Liver (tissue), 9 donors: ENCODE measurements around the gene CELF2. TPM values are rescaled to one million over a fixed set of nuclear protein-coding genes. Genes with fewer than 3 reads are reported as not detected.

Experiments
- DNase-seq: peaks from one replicate; pipeline ENCODE4 v3.0.0-alpha.2; 2017; ENCODE audit warnings: low spot score
- H3K27ac ChIP-seq, 2 donors: one replicate each; pipeline ENCODE4 v1.7.0; 2013; ENCODE audit warnings: inconsistent platforms in 2 of 2, low read length in 2 of 2, control low read depth in 1 of 2, low read depth in 1 of 2, mild to moderate bottlenecking in 1 of 2
- H3K27me3 ChIP-seq, 4 donors: one replicate each; pipeline versions ENCODE4 v1.6.1 to v1.7.0; 2013; ENCODE audit warnings: low read length in 3 of 4, inconsistent platforms in 1 of 4, mild to moderate bottlenecking in 1 of 4, moderate library complexity in 1 of 4; ENCODE audit not compliant: control insufficient read depth in 4 of 4, insufficient read depth in 4 of 4
- H3K36me3 ChIP-seq, 4 donors: one replicate each; pipeline versions ENCODE4 v1.6.1 to v1.7.0; 2013; ENCODE audit warnings: low read length in 3 of 4, mild to moderate bottlenecking in 3 of 4, low read depth in 1 of 4, moderate library complexity in 1 of 4; ENCODE audit not compliant: control insufficient read depth in 4 of 4, insufficient read depth in 3 of 4
- H3K4me1 ChIP-seq, 4 donors: one replicate each; pipeline versions ENCODE4 v1.6.1 to v1.7.0; 2013; ENCODE audit warnings: low read length in 3 of 4, mild to moderate bottlenecking in 3 of 4, moderate library complexity in 1 of 4; ENCODE audit not compliant: control insufficient read depth in 4 of 4, insufficient read depth in 4 of 4
- H3K4me3 ChIP-seq, 3 donors: one replicate each; pipeline versions ENCODE4 v1.6.1 to v1.7.0; 2013; ENCODE audit warnings: low read length in 3 of 3, control low read depth in 1 of 3, low read depth in 1 of 3, mild to moderate bottlenecking in 1 of 3
- H3K9ac ChIP-seq, 2 donors: one replicate each; pipeline ENCODE4 v1.7.0; 2013; ENCODE audit warnings: low read length in 2 of 2, mild to moderate bottlenecking in 2 of 2, moderate library complexity in 2 of 2, control low read depth in 1 of 2, low read depth in 1 of 2
- H3K9me3 ChIP-seq, 4 donors: one replicate each; pipeline versions ENCODE4 v1.6.1 to v1.7.0; 2013; ENCODE audit warnings: low read length in 3 of 4; ENCODE audit not compliant: control insufficient read depth in 4 of 4
- ATF3 ChIP-seq: IDR thresholded peaks from 2 replicates; pipeline ENCODE4 v1.6.1; 2016; ENCODE audit warnings: antibody characterized with exemption
- CTCF ChIP-seq: fragments of 150-350 bp; IDR thresholded peaks from 2 replicates; pipeline ENCODE4 v1.5.1; 2017; ENCODE audit warnings: improper control_type of control experiment, low read depth, low read length; ENCODE audit not compliant: missing input control
- EGR1 ChIP-seq, 2 donors: IDR thresholded peaks; 2 replicates each; pipeline ENCODE4 v1.6.1; 2016 to 2018; ENCODE audit warnings: antibody characterized with exemption in 2 of 2, low read depth in 2 of 2
- FOXA1 ChIP-seq: IDR thresholded peaks from 2 replicates; pipeline ENCODE4 v1.6.1; 2016; ENCODE audit warnings: antibody characterized with exemption
- GABPA ChIP-seq, 2 donors: IDR thresholded peaks in 1 of 2; conservative IDR thresholded peaks in 1 of 2; 2 replicates each; pipeline ENCODE4 v1.6.1; 2016; ENCODE audit warnings: antibody characterized with exemption in 2 of 2, mild to moderate bottlenecking in 1 of 2, moderate library complexity in 1 of 2
- HNF4G ChIP-seq: IDR thresholded peaks from 2 replicates; pipeline ENCODE4 v1.6.1; 2016; ENCODE audit warnings: antibody characterized with exemption
- JUND ChIP-seq, 2 donors: IDR thresholded peaks; 2 replicates each; pipeline ENCODE4 v1.6.1; 2016; ENCODE audit warnings: antibody characterized with exemption in 2 of 2
- MAX ChIP-seq: IDR thresholded peaks from 2 replicates; pipeline ENCODE4 v1.6.1; 2016; ENCODE audit warnings: antibody characterized with exemption
- NR2F2 ChIP-seq: IDR thresholded peaks from 2 replicates; pipeline ENCODE4 v1.6.1; 2016; ENCODE audit warnings: antibody characterized with exemption
- RAD21 ChIP-seq, 2 donors: IDR thresholded peaks; 2 replicates each; pipeline ENCODE4 v1.6.1; 2016; ENCODE audit warnings: antibody characterized with exemption in 2 of 2, mild to moderate bottlenecking in 2 of 2
- REST ChIP-seq: IDR thresholded peaks from 2 replicates; pipeline ENCODE4 v1.6.1; 2016; ENCODE audit warnings: antibody characterized with exemption, mild to moderate bottlenecking
- RXRA ChIP-seq, 2 donors: IDR thresholded peaks; 2 replicates each; pipeline ENCODE4 v1.6.1; 2017 to 2018; ENCODE audit warnings: antibody characterized with exemption in 2 of 2, mild to moderate bottlenecking in 1 of 2
- TAF1 ChIP-seq: conservative IDR thresholded peaks from 2 replicates; pipeline ENCODE4 v1.6.1; 2016; ENCODE audit warnings: antibody characterized with exemption, mild to moderate bottlenecking
- YY1 ChIP-seq: IDR thresholded peaks from 2 replicates; pipeline ENCODE4 v1.6.1; 2016; ENCODE audit warnings: antibody characterized with exemption, mild to moderate bottlenecking
- WGBS: extraction: QIAGEN DNeasy Blood & Tissue Kit; methylation state at CpG from one replicate; pipeline ENCODE4 v1.1.7; 2013; 5-methylcytosine and 5-hydroxymethylcytosine counted together
- polyA plus RNA-seq, 2 donors: library from polyadenylated mRNA; stranded (reverse) in 1 of 2; unstranded in 1 of 2; fragments of 200-250 nt in 1 of 2; fragments of >200 nt in 1 of 2; fragmentation: Nextera tagmentation in 1 of 2; extraction: Ambion mirVana in 1 of 2; gene quantifications; one replicate each; pipeline versions ENCODE4 v1.2.1 to v1.2.3, GENCODE V29; 2013 to 2015
- total RNA-seq, 2 donors: library from RNA; depleted of rRNA; stranded (reverse); fragments of >200 nt; gene quantifications; one replicate each; pipeline ENCODE4 v1.2.3, GENCODE V29; 2014
- donor health status: healthy.
- donor health status: healthy.
- donor health status: healthy.
- donor health status: healthy.
- donor health status: healthy.

The CELF2 gene
- total and polyA plus RNA-seq, 4 donors, result 1.4 to 8.5 (median 5.6) TPM

- TF ChIP-seq YY1, result no peak
- no peak for TF ChIP-seq CTCF
- TF ChIP-seq FOXA1, result no peak
- TF ChIP-seq TAF1, result no peak
- no peak for TF ChIP-seq ATF3
- no peak for TF ChIP-seq HNF4G
- TF ChIP-seq RAD21 (IDR thresholded peaks at IDR 0.05), result no peak
- no peak for TF ChIP-seq NR2F2
- no peak for TF ChIP-seq RXRA (IDR thresholded peaks at IDR 0.05)
- TF ChIP-seq JUND (IDR thresholded peaks at IDR 0.05), result no peak
- TF ChIP-seq EGR1 (IDR thresholded peaks at IDR 0.05; ENCODE audit: low read depth in 2 of 2), result no peak
- TF ChIP-seq GABPA (IDR thresholded peaks at IDR 0.05 in 1 of 2, conservative IDR thresholded peaks at IDR 0.05 in 1 of 2), result no peak
- no peak for TF ChIP-seq MAX
- TF ChIP-seq REST, result no peak
- no peaks in the 10 kb centered on the region for H3K9me3 ChIP-seq
- H3K4me3 ChIP-seq, result no peak overlapping the region
- H3K27me3 ChIP-seq, result peaks cover 0 to under 1% (median 0%) of the 10 kb centered on the region in 4 donors
- no peak for DNase-seq
- no peak overlapping the region for H3K27ac ChIP-seq
- no peaks in the 10 kb centered on the region for H3K4me1 ChIP-seq
- no peaks in the 10 kb centered on the region for H3K36me3 ChIP-seq
- 67% methylated on average over 7 of the region's 7 CpGs for WGBS
- H3K9ac ChIP-seq, result no peak overlapping the region
Observed at GRCh38 chr10:11106621-11107374, 89.1 kb downstream of the CELF2 start.

- no peak overlapping the region for H3K27ac ChIP-seq
- no peak overlapping the region for H3K4me3 ChIP-seq
- H3K9ac ChIP-seq, result no peak overlapping the region
- H3K9me3 ChIP-seq, result peaks cover 0 to 2% (median 0%) of the 10 kb centered on the region in 4 donors
- H3K4me1 ChIP-seq, result no peaks in the 10 kb centered on the region
- DNase-seq, result no peak
- TF ChIP-seq FOXA1 (no peak), MAX (no peak), RAD21 (IDR thresholded peaks at IDR 0.05) (no peak)
- H3K27me3 ChIP-seq, result peaks cover 0 to 3% (median 1%) of the 10 kb centered on the region in 4 donors
- no peaks in the 10 kb centered on the region for H3K36me3 ChIP-seq
Observed at GRCh38 chr10:11107948-11108347, 90.3 kb downstream of the CELF2 start.
